Liver (tissue), 9 donors: Measurements from ENCODE around the gene SAMD9. TPM values are rescaled to one million over a fixed set of nuclear protein-coding genes. Genes with fewer than 3 reads are reported as not detected.
"Not testable (repeated sequence)": the region's sequence is repeated elsewhere in the genome, so short reads cannot be mapped to it uniquely, and the experiment has no call there.

Experiments used
- DNase-seq: peaks from one replicate; pipeline ENCODE4 v3.0.0-alpha.2; 2017; ENCODE audit warnings: low spot score
- H3K27ac ChIP-seq, 2 donors: one replicate each; pipeline ENCODE4 v1.7.0; 2013; ENCODE audit warnings: inconsistent platforms in 2 of 2, low read length in 2 of 2, control low read depth in 1 of 2, low read depth in 1 of 2, mild to moderate bottlenecking in 1 of 2
- H3K27me3 ChIP-seq, 4 donors: one replicate each; pipeline versions ENCODE4 v1.6.1 to v1.7.0; 2013; ENCODE audit warnings: low read length in 3 of 4, inconsistent platforms in 1 of 4, mild to moderate bottlenecking in 1 of 4, moderate library complexity in 1 of 4; ENCODE audit not compliant: control insufficient read depth in 4 of 4, insufficient read depth in 4 of 4
- H3K36me3 ChIP-seq, 4 donors: one replicate each; pipeline versions ENCODE4 v1.6.1 to v1.7.0; 2013; ENCODE audit warnings: low read length in 3 of 4, mild to moderate bottlenecking in 3 of 4, low read depth in 1 of 4, moderate library complexity in 1 of 4; ENCODE audit not compliant: control insufficient read depth in 4 of 4, insufficient read depth in 3 of 4
- H3K4me1 ChIP-seq, 4 donors: one replicate each; pipeline versions ENCODE4 v1.6.1 to v1.7.0; 2013; ENCODE audit warnings: low read length in 3 of 4, mild to moderate bottlenecking in 3 of 4, moderate library complexity in 1 of 4; ENCODE audit not compliant: control insufficient read depth in 4 of 4, insufficient read depth in 4 of 4
- H3K4me3 ChIP-seq, 3 donors: one replicate each; pipeline versions ENCODE4 v1.6.1 to v1.7.0; 2013; ENCODE audit warnings: low read length in 3 of 3, control low read depth in 1 of 3, low read depth in 1 of 3, mild to moderate bottlenecking in 1 of 3
- H3K9ac ChIP-seq, 2 donors: one replicate each; pipeline ENCODE4 v1.7.0; 2013; ENCODE audit warnings: low read length in 2 of 2, mild to moderate bottlenecking in 2 of 2, moderate library complexity in 2 of 2, control low read depth in 1 of 2, low read depth in 1 of 2
- H3K9me3 ChIP-seq, 4 donors: one replicate each; pipeline versions ENCODE4 v1.6.1 to v1.7.0; 2013; ENCODE audit warnings: low read length in 3 of 4; ENCODE audit not compliant: control insufficient read depth in 4 of 4
- CTCF ChIP-seq: fragments of 150-350 bp; IDR thresholded peaks from 2 replicates; pipeline ENCODE4 v1.5.1; 2017; ENCODE audit warnings: improper control_type of control experiment, low read depth, low read length; ENCODE audit not compliant: missing input control
- FOXA2 ChIP-seq: IDR thresholded peaks from 2 replicates; pipeline ENCODE4 v1.6.1; 2016; ENCODE audit warnings: antibody characterized with exemption
- HNF4A ChIP-seq, 2 donors: conservative IDR thresholded peaks; 2 replicates each; pipeline ENCODE4 v1.6.1; 2016; ENCODE audit warnings: antibody characterized with exemption in 2 of 2, mild to moderate bottlenecking in 2 of 2
- MAX ChIP-seq: IDR thresholded peaks from 2 replicates; pipeline ENCODE4 v1.6.1; 2016; ENCODE audit warnings: antibody characterized with exemption
- NR2F2 ChIP-seq: IDR thresholded peaks from 2 replicates; pipeline ENCODE4 v1.6.1; 2016; ENCODE audit warnings: antibody characterized with exemption
- RAD21 ChIP-seq, 2 donors: IDR thresholded peaks; 2 replicates each; pipeline ENCODE4 v1.6.1; 2016; ENCODE audit warnings: antibody characterized with exemption in 2 of 2, mild to moderate bottlenecking in 2 of 2
- REST ChIP-seq: IDR thresholded peaks from 2 replicates; pipeline ENCODE4 v1.6.1; 2016; ENCODE audit warnings: antibody characterized with exemption, mild to moderate bottlenecking
- RXRA ChIP-seq, 2 donors: IDR thresholded peaks; 2 replicates each; pipeline ENCODE4 v1.6.1; 2017 to 2018; ENCODE audit warnings: antibody characterized with exemption in 2 of 2, mild to moderate bottlenecking in 1 of 2
- TAF1 ChIP-seq: conservative IDR thresholded peaks from 2 replicates; pipeline ENCODE4 v1.6.1; 2016; ENCODE audit warnings: antibody characterized with exemption, mild to moderate bottlenecking
- ZBTB33 ChIP-seq: IDR thresholded peaks from 2 replicates; pipeline ENCODE4 v1.6.1; 2016; ENCODE audit warnings: antibody characterized with exemption
- WGBS: extraction: QIAGEN DNeasy Blood & Tissue Kit; methylation state at CpG from one replicate; pipeline ENCODE4 v1.1.7; 2013; 5-methylcytosine and 5-hydroxymethylcytosine counted together
- polyA plus RNA-seq, 2 donors: library from polyadenylated mRNA; stranded (reverse) in 1 of 2; unstranded in 1 of 2; fragments of 200-250 nt in 1 of 2; fragments of >200 nt in 1 of 2; fragmentation: Nextera tagmentation in 1 of 2; extraction: Ambion mirVana in 1 of 2; gene quantifications; one replicate each; pipeline versions ENCODE4 v1.2.1 to v1.2.3, GENCODE V29; 2013 to 2015
- total RNA-seq, 2 donors: library from RNA; depleted of rRNA; stranded (reverse); fragments of >200 nt; gene quantifications; one replicate each; pipeline ENCODE4 v1.2.3, GENCODE V29; 2014
- donor health status: healthy.
- donor health status: healthy.
- donor health status: healthy.
- donor health status: healthy.
- donor health status: healthy.

The SAMD9 gene
- total and polyA plus RNA-seq, 4 donors, result 1.2 to 10.9 (median 2.3) TPM

GRCh38 chr7:93097388-93097787 is 20.4 kb downstream of the SAMD9 start:
- Histone ChIP-seq H3K27ac (no peak overlapping the region), H3K9ac (no peak overlapping the region), H3K27me3 (peaks cover 0 to 2% (median 0%) of the 10 kb centered on the region in 4 donors), H3K9me3 (peaks cover 4 to 21% (median 19%) of the 10 kb centered on the region in 4 donors), H3K4me3 (no peak overlapping the region), H3K36me3 (no peaks in the 10 kb centered on the region), H3K4me1 (no peaks in the 10 kb centered on the region)
- 73% methylated on average over 2 of the region's 2 CpGs for WGBS
- TF ChIP-seq CTCF (no peak), FOXA2 (no peak), TAF1 (no peak), NR2F2 (no peak), HNF4A (conservative IDR thresholded peaks at IDR 0.05) (no peak), RXRA (IDR thresholded peaks at IDR 0.05) (no peak)
- no peak for DNase-seq

GRCh38 chr7:93092757-93093370 is 24.9 kb downstream of the SAMD9 start:
- Histone ChIP-seq H3K27ac (no peak overlapping the region), H3K4me3 (no peak overlapping the region), H3K9me3 (peaks cover 0 to 2% (median 0%) of the 10 kb centered on the region in 4 donors), H3K4me1 (no peaks in the 10 kb centered on the region), H3K36me3 (no peaks in the 10 kb centered on the region), H3K27me3 (peaks cover 0 to 2% (median 0%) of the 10 kb centered on the region in 4 donors), H3K9ac (no peak overlapping the region)
- TF ChIP-seq CTCF (peak; percentile 18), HNF4A (conservative IDR thresholded peaks at IDR 0.05) (no peak), ZBTB33 (no peak), RXRA (IDR thresholded peaks at IDR 0.05) (no peak), MAX (no peak), REST (no peak), RAD21 (IDR thresholded peaks at IDR 0.05) (peak; percentile 66)
- 66% methylated on average over 1 of the region's 1 CpG for WGBS
- DNase-seq, result no peak

- 86% methylated on average over 9 of the region's 9 CpGs for WGBS
Measured at GRCh38 chr7:93073357-93073756, 44.4 kb downstream of the SAMD9 start.

More at GRCh38 chr7:93073357-93073756, 44.4 kb downstream of the SAMD9 start:
- not testable (repeated sequence) for H3K4me3 ChIP-seq, H3K27ac ChIP-seq, H3K27me3 ChIP-seq, DNase-seq, H3K9ac ChIP-seq, H3K9me3 ChIP-seq, H3K36me3 ChIP-seq, H3K4me1 ChIP-seq
